Stimulated activated memory B cell treated with anti-CD40 and anti-IgM and Interleukin-4, amounts not matched to agents 10 μg/mL and 1 μg/mL and 100 μg/mL, for 72 hours (primary cell): Measurements from ENCODE around the gene TUNAR.

ENCODE experiments used
- ATAC-seq: fragments of 150-1000 bp; cut with Tn5 transposase; 2 replicates; pipeline ENCODE4 v1.10.0; 2021
- H3K27ac Mint-ChIP-seq: one replicate; pipeline ENCODE4 v1.8.0; 2022; ENCODE audit warnings: mild to moderate bottlenecking, mixed read lengths
- H3K27me3 Mint-ChIP-seq: one replicate; pipeline ENCODE4 v1.8.0; 2022; ENCODE audit warnings: mixed read lengths
- H3K36me3 Mint-ChIP-seq: one replicate; pipeline ENCODE4 v1.8.0; 2022; ENCODE audit warnings: mixed read lengths
- H3K4me1 Mint-ChIP-seq: one replicate; pipeline ENCODE4 v1.8.0; 2022; ENCODE audit warnings: mixed read lengths
- H3K4me3 Mint-ChIP-seq: one replicate; pipeline ENCODE4 v1.8.0; 2022; ENCODE audit warnings: mild to moderate bottlenecking, moderate library complexity, mixed read lengths
- H3K9me3 Mint-ChIP-seq: one replicate; pipeline ENCODE4 v1.8.0; 2022; ENCODE audit warnings: mixed read lengths

The TUNAR gene

GRCh38 chr14:95855606-95856005 lies 21.0 kb upstream of the TUNAR start:
- Mint-ChIP-seq H3K36me3 (no peaks in the 10 kb centered on the region), H3K27ac (no peak overlapping the region), H3K4me1 (no peaks in the 10 kb centered on the region), H3K27me3 (peaks cover 8% of the 10 kb centered on the region), H3K4me3 (no peak overlapping the region), H3K9me3 (peaks cover 9% of the 10 kb centered on the region)
- ATAC-seq: no peak

GRCh38 chr14:95857275-95857674 lies 19.4 kb upstream of the TUNAR start:
- H3K27ac Mint-ChIP-seq: no peak overlapping the region
- H3K27me3 Mint-ChIP-seq: peaks cover 8% of the 10 kb centered on the region
- no peaks in the 10 kb centered on the region for H3K36me3 Mint-ChIP-seq
- H3K4me1 Mint-ChIP-seq: no peaks in the 10 kb centered on the region
- H3K9me3 Mint-ChIP-seq: peaks cover 6% of the 10 kb centered on the region
- no peak for ATAC-seq
- no peak overlapping the region for H3K4me3 Mint-ChIP-seq

GRCh38 chr14:95858893-95859292 lies 17.7 kb upstream of the TUNAR start:
- Mint-ChIP-seq H3K27ac (no peak overlapping the region), H3K27me3 (peaks cover 8% of the 10 kb centered on the region), H3K4me3 (no peak overlapping the region), H3K9me3 (peaks cover 6% of the 10 kb centered on the region), H3K4me1 (no peaks in the 10 kb centered on the region), H3K36me3 (no peaks in the 10 kb centered on the region)
- ATAC-seq: no peak

- H3K27me3 Mint-ChIP-seq: no peaks in the 10 kb centered on the region
- H3K9me3 Mint-ChIP-seq: peaks cover 4% of the 10 kb centered on the region
- H3K4me1 Mint-ChIP-seq: no peaks in the 10 kb centered on the region
- H3K27ac Mint-ChIP-seq: no peak overlapping the region
- no peaks in the 10 kb centered on the region for H3K36me3 Mint-ChIP-seq
- no peak overlapping the region for H3K4me3 Mint-ChIP-seq
- no peak for ATAC-seq
Observed at GRCh38 chr14:95862243-95862642, 14.4 kb upstream of the TUNAR start.

GRCh38 chr14:95863295-95863694 lies 13.3 kb upstream of the TUNAR start:
- Mint-ChIP-seq H3K4me1 (no peaks in the 10 kb centered on the region), H3K27me3 (no peaks in the 10 kb centered on the region), H3K9me3 (peaks cover 4% of the 10 kb centered on the region), H3K27ac (no peak overlapping the region), H3K4me3 (no peak overlapping the region), H3K36me3 (no peaks in the 10 kb centered on the region)
- ATAC-seq: no peak

- Mint-ChIP-seq H3K27ac (no peak overlapping the region), H3K27me3 (peaks cover 12% of the 10 kb centered on the region)
Observed at GRCh38 chr14:95869776-95870175, 6.9 kb upstream of the TUNAR start.

GRCh38 chr14:95870772-95871171 lies 5.9 kb upstream of the TUNAR start:
- Mint-ChIP-seq H3K36me3 (no peaks in the 10 kb centered on the region), H3K4me1 (no peaks in the 10 kb centered on the region), H3K27me3 (peaks cover 22% of the 10 kb centered on the region), H3K4me3 (no peak overlapping the region), H3K9me3 (no peaks in the 10 kb centered on the region), H3K27ac (no peak overlapping the region)
- no peak for ATAC-seq

More at GRCh38 chr14:95869776-95870175, 6.9 kb upstream of the TUNAR start:
- Mint-ChIP-seq H3K4me3 (no peak overlapping the region), H3K9me3 (no peaks in the 10 kb centered on the region), H3K4me1 (no peaks in the 10 kb centered on the region), H3K36me3 (no peaks in the 10 kb centered on the region)
- ATAC-seq: no peak

GRCh38 chr14:95871531-95871930 lies 5.1 kb upstream of the TUNAR start:
- no peaks in the 10 kb centered on the region for H3K4me1 Mint-ChIP-seq

GRCh38 chr14:95872777-95873176 lies 3.9 kb upstream of the TUNAR start:
- no peak overlapping the region for H3K4me3 Mint-ChIP-seq
- peaks cover 34% of the 10 kb centered on the region for H3K27me3 Mint-ChIP-seq
- H3K4me1 Mint-ChIP-seq: no peaks in the 10 kb centered on the region
- no peak overlapping the region for H3K27ac Mint-ChIP-seq
- peak; percentile 9 for ATAC-seq
- no peaks in the 10 kb centered on the region for H3K9me3 Mint-ChIP-seq
- H3K36me3 Mint-ChIP-seq: no peaks in the 10 kb centered on the region

More at GRCh38 chr14:95871531-95871930, 5.1 kb upstream of the TUNAR start:
- H3K36me3 Mint-ChIP-seq: no peaks in the 10 kb centered on the region
- H3K27me3 Mint-ChIP-seq: peaks cover 22% of the 10 kb centered on the region
- no peak overlapping the region for H3K27ac Mint-ChIP-seq
- no peak for ATAC-seq
- H3K4me3 Mint-ChIP-seq: no peak overlapping the region
- no peaks in the 10 kb centered on the region for H3K9me3 Mint-ChIP-seq

GRCh38 chr14:95875831-95876760 lies 536 bp upstream of the TUNAR start:
- Mint-ChIP-seq H3K27ac (no peak overlapping the region), H3K4me3 (no peak overlapping the region), H3K27me3 (peaks cover 48% of the 10 kb centered on the region), H3K36me3 (no peaks in the 10 kb centered on the region), H3K4me1 (no peaks in the 10 kb centered on the region), H3K9me3 (no peaks in the 10 kb centered on the region)
- no peak for ATAC-seq

- no peak for ATAC-seq
- Mint-ChIP-seq H3K4me1 (no peaks in the 10 kb centered on the region), H3K9me3 (no peaks in the 10 kb centered on the region), H3K27me3 (peaks cover 48% of the 10 kb centered on the region), H3K36me3 (no peaks in the 10 kb centered on the region), H3K27ac (no peak overlapping the region), H3K4me3 (no peak overlapping the region)
Observed at GRCh38 chr14:95877633-95878032, 1.0 kb downstream of the TUNAR start.

GRCh38 chr14:95884377-95884776 lies 7.7 kb downstream of the TUNAR start:
- no peak overlapping the region for H3K27ac Mint-ChIP-seq
- H3K4me3 Mint-ChIP-seq: no peak overlapping the region
- no peaks in the 10 kb centered on the region for H3K9me3 Mint-ChIP-seq
- H3K27me3 Mint-ChIP-seq: peaks cover 7% of the 10 kb centered on the region
- peaks cover 1% of the 10 kb centered on the region for H3K4me1 Mint-ChIP-seq
- ATAC-seq: no peak
- no peaks in the 10 kb centered on the region for H3K36me3 Mint-ChIP-seq

GRCh38 chr14:95885278-95885677 lies 8.6 kb downstream of the TUNAR start:
- H3K27ac Mint-ChIP-seq: no peak overlapping the region
- H3K36me3 Mint-ChIP-seq: no peaks in the 10 kb centered on the region
- no peaks in the 10 kb centered on the region for H3K27me3 Mint-ChIP-seq
- H3K4me1 Mint-ChIP-seq: peaks cover 5% of the 10 kb centered on the region
- H3K4me3 Mint-ChIP-seq: no peak overlapping the region
- H3K9me3 Mint-ChIP-seq: no peaks in the 10 kb centered on the region
- no peak for ATAC-seq

- Mint-ChIP-seq H3K4me1 (peaks cover 5% of the 10 kb centered on the region), H3K36me3 (no peaks in the 10 kb centered on the region), H3K9me3 (no peaks in the 10 kb centered on the region), H3K27me3 (no peaks in the 10 kb centered on the region), H3K27ac (no peak overlapping the region), H3K4me3 (no peak overlapping the region)
- no peak for ATAC-seq
Observed at GRCh38 chr14:95885866-95886265, 9.2 kb downstream of the TUNAR start.

GRCh38 chr14:95886366-95887056 lies 9.9 kb downstream of the TUNAR start:
- Mint-ChIP-seq H3K27ac (no peak overlapping the region), H3K4me1 (peaks cover 5% of the 10 kb centered on the region), H3K36me3 (no peaks in the 10 kb centered on the region), H3K4me3 (no peak overlapping the region), H3K9me3 (no peaks in the 10 kb centered on the region), H3K27me3 (no peaks in the 10 kb centered on the region)
- ATAC-seq: no peak

GRCh38 chr14:95887351-95887750 lies 10.7 kb downstream of the TUNAR start:
- no peak overlapping the region for H3K4me3 Mint-ChIP-seq
- peaks cover 5% of the 10 kb centered on the region for H3K4me1 Mint-ChIP-seq
- no peaks in the 10 kb centered on the region for H3K36me3 Mint-ChIP-seq
- H3K27ac Mint-ChIP-seq: no peak overlapping the region
- no peaks in the 10 kb centered on the region for H3K27me3 Mint-ChIP-seq
- ATAC-seq: no peak
- no peaks in the 10 kb centered on the region for H3K9me3 Mint-ChIP-seq
